NCI-H1092 (cell line): ENCODE measurements around the gene ENOX1.
"Not testable (repeated sequence)": the region's sequence is repeated elsewhere in the genome, so short reads cannot be mapped to it uniquely, and the experiment has no call there.

Experiments used
- DNase-seq: peaks from one replicate; lab custom pipeline; 2025; lab: John Stamatoyannopoulos, UW

The ENOX1 gene

DNA sequence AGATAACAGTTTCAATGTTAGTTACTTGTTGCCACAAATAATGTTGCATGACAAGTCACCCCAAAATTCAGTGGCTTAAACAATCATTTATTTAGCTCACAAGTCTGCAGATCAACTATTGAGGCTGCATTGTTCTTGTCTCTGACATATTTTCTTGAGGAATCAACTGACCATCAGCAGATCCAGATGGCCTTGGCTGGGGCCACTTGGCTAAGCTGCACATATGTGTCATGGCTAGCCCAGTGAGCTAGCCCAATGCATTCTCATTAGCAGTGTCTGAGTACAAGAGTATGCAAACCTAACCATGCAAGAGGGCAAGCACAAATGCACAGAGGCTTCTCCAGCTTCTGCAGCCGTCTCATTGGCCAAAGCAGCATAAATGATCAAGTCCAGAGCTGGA is 583.0 kb downstream of the ENOX1 start:
- DNase-seq: no peak

DNA sequence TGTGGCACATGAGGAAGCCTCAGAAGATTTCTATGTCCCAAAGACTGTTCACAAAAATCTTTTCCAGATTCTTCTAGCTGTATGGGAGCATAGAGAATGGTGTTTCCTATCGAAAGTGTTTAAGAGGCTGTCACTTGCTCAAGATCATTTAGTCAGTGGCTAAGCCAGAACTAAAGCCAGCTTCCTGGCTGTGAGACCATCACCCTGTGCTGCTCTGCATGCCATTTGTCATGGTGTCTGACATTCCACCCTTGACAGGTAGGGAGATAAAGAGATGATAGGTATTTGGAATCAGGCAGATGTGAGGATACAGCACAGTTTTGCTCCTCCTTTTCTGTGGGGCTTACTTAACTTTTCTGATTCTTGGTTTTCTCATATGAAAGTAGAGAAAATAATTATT is 586.0 kb downstream of the ENOX1 start:
- DNase-seq: no peak

DNA sequence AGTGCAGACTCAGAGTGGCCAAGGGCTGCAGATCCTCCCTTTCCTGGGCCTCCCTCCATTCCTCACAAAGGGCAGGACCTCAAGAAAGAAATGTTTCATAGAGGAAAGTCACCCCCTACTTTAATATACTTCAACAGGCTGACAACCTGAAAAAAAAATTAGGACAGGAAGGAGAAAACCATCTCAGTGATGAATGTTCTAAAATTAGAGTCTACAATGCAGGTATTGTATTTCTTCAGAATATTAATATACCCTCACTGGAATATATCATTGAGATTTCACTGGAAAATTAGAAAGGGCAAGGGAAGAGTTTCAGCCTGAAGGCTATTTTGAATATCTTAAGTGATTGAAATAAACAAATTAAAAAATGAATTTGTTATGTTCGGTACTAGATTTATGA is 586.5 kb downstream of the ENOX1 start:
- DNase-seq: no peak

DNA sequence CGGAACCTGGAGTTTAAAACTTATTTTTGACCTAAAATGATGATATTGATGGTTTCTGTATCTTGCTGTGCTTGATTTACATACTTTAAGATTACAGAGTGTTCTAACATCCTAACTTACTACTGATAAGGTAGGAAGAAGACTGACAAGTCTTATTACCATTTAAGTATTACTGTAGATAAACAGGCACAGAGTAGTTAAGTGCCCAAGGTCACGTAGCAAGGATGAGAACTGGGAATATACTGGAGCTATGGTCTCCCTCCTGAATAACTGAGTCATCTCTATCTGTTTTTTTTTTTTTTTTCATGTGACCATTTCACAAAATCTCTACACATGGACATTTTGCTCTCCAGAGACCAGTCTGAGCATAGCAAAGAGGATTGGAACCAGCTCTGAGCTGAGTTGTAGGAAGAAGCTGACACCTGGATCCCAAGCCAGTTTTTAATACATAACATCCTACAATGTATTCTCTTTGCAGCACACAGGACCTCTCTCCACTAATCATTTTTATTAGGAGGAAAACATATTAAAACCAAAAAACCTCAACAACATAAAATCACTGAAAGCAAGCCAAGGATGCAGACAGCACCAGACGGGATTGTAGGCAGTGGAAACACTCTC is 589.9 kb downstream of the ENOX1 start:
- no peak for DNase-seq

DNA sequence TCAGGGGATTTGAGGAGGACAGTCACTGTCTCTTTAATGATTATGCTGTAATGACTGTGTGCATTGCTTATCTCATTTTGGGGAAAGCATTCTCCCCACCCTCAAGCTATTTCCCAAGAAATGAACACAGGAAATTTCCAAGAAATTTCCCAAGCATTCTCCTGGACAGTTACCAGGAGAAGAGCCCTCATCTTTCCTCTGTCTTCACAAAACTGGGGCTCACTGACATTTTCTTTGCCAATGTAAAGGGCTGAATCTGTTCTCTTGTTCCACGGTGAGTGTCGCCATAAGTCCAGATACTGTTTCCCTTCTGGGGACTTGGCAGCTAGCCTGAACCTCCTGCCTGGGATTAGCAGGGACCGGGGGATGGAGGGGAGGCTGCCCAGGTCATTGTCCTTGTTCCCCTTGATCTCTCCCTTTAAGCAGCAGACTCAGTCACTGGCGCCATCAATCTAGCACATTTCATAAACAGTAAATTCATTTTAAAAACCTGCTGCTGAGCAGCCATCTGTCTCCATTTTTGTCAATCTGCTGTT is 590.6 kb downstream of the ENOX1 start:
- peak; percentile 47 for DNase-seq

DNA sequence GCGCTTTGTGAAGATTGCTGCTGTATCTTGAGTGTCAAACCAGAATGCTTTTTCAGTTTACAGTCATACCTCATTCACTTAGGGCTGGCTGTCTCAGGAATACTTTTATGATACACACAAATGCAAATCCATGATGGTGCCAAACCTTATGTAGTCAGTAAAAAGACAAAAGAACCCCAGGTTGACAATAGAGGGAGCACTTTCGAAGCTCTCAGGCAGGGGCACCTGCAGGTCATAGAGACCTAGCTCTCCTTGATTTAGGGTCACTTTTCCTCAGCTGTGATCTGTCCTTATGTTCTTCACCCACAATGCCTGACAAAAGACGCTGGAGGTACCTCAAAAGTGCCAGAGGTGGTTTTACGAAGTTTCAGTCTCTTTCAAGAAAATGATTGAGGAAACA is 591.2 kb downstream of the ENOX1 start:
- no peak for DNase-seq

DNA sequence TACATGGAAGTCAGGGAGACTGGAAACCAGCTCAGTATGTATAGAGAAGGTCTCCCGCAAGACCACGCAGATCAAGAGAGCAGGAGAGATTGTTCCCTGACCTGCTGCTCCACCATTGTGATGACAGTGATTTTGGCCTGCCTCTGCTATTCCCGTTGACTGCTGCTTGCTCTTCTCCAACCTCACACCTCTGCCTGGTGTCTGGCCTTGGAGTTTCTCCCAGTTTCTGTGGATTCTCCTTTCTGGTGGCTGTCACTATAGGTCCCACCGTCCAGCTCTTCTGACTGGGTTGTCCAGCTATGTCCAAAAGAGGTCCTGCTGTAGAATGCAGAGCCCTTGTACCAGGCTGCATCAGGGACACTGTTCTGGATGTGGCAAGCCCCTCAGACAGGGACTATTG is 591.7 kb downstream of the ENOX1 start:
- DNase-seq: no peak

DNA sequence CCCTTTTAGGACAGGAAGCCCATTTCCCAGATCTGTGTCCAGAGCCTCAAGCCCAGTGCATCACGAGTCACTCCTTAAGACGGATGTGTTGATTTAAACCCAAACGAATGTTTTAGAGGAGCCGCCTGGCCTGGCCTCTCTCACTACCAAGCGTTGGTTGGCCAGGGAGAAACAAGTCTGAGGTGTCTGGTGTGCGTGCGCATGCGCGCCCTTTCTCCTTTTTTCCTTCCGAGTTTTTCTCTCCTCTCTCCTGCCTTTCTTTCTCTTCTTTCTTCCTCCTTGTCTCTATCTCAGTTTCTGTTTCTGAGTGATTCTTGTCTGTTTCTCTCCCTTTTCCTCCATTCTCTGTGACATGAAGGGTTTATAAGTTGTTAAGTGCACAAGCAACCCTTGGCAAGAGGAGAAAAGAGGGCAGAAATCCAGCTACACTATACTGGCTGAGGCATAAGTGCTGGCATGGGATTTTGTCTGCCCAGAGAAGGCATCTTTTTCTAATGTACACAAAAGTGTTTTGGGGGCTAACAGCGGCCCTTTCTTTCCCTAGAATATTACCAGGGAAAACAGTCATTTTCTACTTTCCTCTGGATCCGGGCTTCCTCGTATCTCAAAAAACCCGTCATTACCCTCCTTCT is 592.9 kb downstream of the ENOX1 start:
- no peak for DNase-seq

DNA sequence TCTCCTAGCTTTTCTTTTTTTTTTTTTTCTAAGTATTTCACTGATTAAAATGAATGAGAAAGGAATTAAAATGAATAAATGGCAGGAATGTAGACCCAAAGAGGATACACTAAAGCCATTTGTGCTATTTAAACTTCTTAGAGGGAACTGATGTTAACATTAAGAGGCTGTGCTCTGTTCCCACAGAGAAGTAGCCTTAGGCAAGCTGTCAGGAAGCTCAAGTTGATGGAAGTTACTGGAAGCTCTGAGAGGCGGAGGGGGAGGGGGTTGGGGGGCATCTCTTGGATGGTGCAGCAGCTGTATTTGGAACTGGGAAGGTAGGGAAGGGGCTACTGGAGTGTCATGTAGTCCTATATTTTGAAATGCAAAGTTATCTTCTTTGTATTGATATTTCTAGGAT is 595.2 kb downstream of the ENOX1 start:
- DNase-seq: no peak

DNA sequence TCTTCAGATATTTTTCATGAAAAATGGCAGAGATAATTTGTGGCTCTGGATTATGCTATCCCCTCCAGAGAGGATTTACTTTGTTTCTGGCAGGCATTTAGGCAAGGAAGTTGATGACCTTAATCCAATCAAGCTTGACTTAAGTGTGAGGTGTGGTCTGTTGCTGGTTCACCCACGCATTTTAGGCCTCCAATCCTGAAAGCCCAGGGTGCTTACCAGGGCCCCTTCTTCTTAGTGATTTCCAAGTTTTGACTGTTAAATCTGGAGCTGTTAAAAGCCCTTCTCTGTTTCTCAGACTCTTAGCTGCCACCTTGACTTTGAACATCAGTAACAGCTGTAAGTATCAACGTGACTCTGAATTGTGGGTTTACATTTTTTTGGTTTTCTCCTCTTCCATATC is 601.5 kb downstream of the ENOX1 start:
- no peak for DNase-seq

DNA sequence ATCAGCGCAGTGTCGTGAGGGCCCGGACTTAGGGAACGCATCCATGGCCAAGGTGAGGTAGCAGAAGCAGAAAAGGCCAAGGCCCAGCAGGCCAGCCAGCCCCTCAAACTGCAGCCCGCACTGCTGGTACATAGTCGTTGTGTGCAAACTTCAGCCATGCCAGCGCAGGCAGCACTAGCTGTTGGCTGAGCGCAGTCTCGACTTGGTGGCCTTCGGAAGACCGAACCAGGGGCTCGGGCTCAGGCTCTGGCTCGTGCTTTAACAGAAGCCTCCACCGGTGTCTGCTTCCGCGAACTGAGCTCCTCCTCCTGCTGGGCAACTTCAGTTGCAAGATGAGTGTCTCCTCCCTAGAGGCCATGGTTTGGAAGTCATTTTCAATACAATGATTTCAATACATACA is 605.9 kb downstream of the ENOX1 start:
- no peak for DNase-seq

DNA sequence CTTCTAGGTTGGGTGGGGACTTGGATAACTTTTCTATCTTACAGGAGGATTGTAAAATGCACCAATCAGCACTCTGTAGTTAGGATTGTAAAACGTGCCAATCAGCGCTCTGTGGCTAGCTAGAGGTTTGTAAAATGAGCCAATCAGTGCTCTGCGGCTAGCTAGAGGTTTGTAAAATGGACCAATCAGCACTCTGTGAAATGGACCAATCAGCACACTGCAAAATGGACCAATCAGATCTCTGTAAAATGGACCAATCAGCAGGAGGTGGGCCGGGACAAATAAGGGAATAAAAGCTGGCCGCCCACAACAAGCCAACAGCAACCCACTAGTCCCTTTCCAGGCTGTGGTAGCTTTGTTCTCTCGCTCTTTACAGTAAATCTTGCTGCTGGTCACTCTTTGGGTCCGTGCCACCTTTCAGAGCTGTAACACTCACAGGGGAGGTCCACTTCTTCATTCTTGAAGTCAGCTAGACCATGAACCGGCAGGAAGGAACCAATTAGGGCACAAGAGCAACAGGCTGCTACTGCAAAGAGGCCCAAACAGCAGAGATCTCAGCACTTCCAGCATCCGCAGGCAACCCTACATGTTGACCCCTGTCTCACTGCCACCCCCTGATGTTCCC is 606.6 kb downstream of the ENOX1 start:
- no peak for DNase-seq

DNA sequence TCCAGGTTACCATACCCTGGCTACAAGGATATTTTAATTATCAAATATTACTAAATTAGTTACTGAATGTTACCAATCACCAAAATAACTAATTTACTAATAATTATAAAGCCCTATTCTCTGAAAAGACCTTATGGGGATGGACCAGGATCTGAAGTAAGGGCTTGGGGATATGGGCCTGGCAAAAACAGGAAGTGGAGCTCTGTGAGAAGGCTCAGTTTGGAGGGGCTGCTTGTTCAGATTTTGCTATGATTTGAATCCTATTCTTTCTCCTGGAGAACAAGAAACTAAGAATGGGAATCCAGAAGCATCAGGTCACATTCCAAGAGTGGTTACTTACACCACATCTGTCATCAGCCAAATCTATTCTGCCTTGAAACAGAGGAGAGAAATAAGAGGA is 615.3 kb downstream of the ENOX1 start:
- no peak for DNase-seq

DNA sequence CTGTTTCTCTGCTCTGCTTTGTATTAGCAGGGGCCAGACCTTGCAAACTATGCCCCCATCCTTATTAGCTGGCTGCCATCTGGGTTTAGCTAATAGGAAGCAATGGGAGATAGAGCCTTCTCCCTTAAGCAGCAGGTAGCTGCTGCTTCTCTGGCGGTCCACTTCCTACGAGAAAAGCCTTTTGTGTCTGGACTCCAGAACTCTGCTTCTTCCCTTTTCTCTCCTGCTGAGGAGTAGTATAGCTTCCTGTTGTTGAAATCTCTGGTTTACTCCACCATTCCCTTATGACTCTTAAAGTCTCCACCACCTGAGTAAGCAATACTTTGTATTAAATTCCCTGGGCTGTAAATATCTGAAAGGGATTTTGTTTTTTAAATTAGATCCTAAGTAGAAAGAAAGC is 616.3 kb downstream of the ENOX1 start:
- no peak for DNase-seq

DNA sequence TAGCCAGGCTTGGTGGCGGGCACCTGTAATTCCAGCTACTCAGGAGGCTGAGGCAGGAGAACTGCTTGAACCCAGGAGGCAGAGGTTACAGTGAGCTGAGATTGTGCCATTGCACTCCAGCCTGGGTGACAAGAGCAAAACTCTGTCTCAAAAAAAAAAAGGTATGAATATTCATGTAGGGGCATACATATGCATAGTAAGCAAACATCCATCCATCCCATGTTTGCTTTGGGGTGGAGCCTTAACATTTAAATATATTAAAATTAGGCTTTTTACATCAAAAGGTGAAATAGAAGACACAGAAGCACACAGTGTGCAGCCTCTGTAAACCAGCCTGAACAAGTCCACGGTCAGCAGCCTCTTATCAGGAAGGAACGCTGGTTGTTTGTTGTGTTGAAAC is 618.3 kb downstream of the ENOX1 start:
- not testable (repeated sequence) for DNase-seq

DNA sequence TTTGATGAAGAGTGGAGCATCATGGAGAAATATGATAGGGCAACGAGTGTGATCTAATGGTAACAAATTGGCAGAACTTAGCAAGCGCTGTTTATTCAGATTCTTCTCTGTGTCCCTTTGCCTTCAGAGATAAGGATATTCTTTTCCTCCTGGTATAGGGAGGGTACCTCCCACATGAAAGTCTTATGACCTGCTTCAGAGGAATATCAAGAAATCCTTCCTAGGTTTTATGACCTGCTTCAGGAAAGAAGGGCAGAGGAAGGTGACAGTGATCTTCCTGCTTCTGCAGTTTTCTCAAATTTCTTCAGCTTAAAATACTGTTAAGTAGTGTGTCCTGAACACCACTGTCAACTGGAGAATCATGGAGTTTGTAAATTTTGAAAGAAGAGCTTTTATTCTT is 619.0 kb downstream of the ENOX1 start:
- no peak for DNase-seq

DNA sequence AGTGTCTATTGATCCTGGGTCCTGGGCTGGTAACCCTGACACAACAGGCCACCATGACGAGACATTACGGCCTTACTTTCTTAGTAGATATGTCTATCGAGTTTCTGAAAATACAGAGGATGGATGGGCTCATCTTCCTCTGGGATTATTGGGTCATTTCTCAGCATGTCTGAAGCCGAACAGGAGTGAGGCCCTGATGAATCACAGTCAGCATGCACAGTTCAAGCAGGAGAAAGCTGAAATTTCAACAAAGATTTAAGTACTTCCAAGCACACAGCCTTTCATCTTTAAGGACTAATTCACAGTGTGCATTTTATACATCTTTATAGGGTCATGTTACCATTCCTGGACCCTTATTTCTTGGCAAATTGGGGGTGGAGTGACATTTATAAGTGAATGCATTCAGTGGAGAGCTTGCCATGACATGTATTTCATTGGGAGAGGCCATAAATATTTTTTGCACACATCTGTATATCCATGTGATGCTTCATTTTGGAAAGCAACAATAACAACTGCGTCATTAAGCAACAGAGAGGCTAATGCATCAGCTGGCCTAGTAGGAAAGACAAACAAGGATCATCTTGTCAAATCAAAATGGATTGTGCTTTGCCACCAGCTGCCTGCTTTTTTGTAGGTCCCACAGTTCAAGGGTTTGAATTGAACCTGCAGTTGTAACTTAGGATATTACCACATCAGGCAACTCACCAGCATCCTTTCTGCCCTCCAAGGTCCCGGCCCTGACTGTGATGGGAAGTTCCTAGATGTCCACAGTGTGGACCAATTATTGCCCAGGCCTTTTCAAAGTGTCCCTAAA is 619.9 kb downstream of the ENOX1 start:
- DNase-seq: no peak
